HCT116 (cell line): ENCODE measurements around the gene FAIM. TPM values are rescaled to one million over a fixed set of nuclear protein-coding genes. Genes with fewer than 3 reads are reported as not detected.
"Not testable (repeated sequence)": the region's sequence is repeated elsewhere in the genome, so short reads cannot be mapped to it uniquely, and the experiment has no call there.

Experiments
- ATAC-seq: fragments of 200-7000 bp; cut with Tn5 transposase; 2 replicates; pipeline ENCODE4 v1.9.1; 2020; ENCODE audit warnings: mild to moderate bottlenecking, moderate library complexity
- BruUV-seq: library from RNA; stranded (reverse); fragments of 400-500 nt; replicated peaks from 2 replicates; lab custom pipeline; 2021; lab: Mats Ljungman, UMichigan
- CTCF ChIA-PET: fragments of 300-600 bp; sonication (Branson Sonifier 250); formaldehyde crosslinking; loops from one replicate; lab custom pipeline; 2021; ENCODE audit warnings: antibody characterized with exemption; lab: Charles Lee
- POLR2A ChIA-PET: fragments of 300-600, 350-600 bp; sonication (Branson Sonifier 250); formaldehyde crosslinking; loops from one replicate; lab custom pipeline; 2021; ENCODE audit warnings: antibody characterized with exemption; lab: Charles Lee
- RAD21 ChIA-PET, 2 experiments: fragments of 300-600 bp; sonication (Branson Sonifier 250); formaldehyde crosslinking; loops; one replicate each; lab custom pipeline; 2023; ENCODE audit warnings: low total read pairs in 2 of 2; ENCODE audit not compliant: uncharacterized antibody in 2 of 2, unreplicated experiment in 2 of 2, low non-redundant PET in 1 of 2; lab: Charles Lee
- DNase-seq: peaks from one replicate; pipeline ENCODE4 v3.0.0-alpha.2; 2010; ENCODE audit warnings: low read depth, low spot score
- H2AFZ ChIP-seq: fragments of 200-600 bp; shearing (Covaris generic), sonication (generic); 2 replicates; pipeline ENCODE4 v1.6.1; 2017; ENCODE audit warnings: low read depth, mixed run types, mixed read lengths, antibody characterized with exemption, low read length; ENCODE audit not compliant: poor library complexity, severe bottlenecking
- H3K27ac ChIP-seq: 2 replicates; pipeline ENCODE4 v1.5.1; 2012; ENCODE audit warnings: low read depth, low read length
- H3K27me3 ChIP-seq: fragments of 200-600 bp; sonication (generic); 2 replicates; pipeline ENCODE4 v1.6.1; 2016; ENCODE audit warnings: mixed run types, low read length, mixed read lengths; ENCODE audit not compliant: insufficient read depth
- H3K36me3 ChIP-seq, 2 experiments: fragments of 200-500 bp in 1 of 2; fragments of 200-600 bp in 1 of 2; sonication (Bioruptor generic) in 1 of 2; sonication (generic) in 1 of 2; 2 replicates each; pipeline versions ENCODE4 v1.5.1 to v1.6.1; 2014 to 2016; ENCODE audit warnings: low read length in 2 of 2, inconsistent platforms in 1 of 2, mixed read lengths in 1 of 2, mixed run types in 1 of 2; ENCODE audit not compliant: insufficient read depth in 2 of 2, control insufficient read depth in 1 of 2
- H3K4me1 ChIP-seq, 2 experiments: fragments of 200-600 bp in 1 of 2; sonication (generic) in 1 of 2; 2 replicates each; pipeline versions ENCODE4 v1.5.1 to v1.6.1; 2012 to 2017; ENCODE audit warnings: low read length in 2 of 2, inconsistent platforms in 1 of 2, mild to moderate bottlenecking in 1 of 2, mixed read lengths in 1 of 2, mixed run types in 1 of 2, moderate library complexity in 1 of 2; ENCODE audit not compliant: insufficient read depth in 2 of 2, control insufficient read depth in 1 of 2
- H3K4me2 ChIP-seq: fragments of 200-600 bp; sonication (generic); 2 replicates; pipeline ENCODE4 v1.6.1; 2017; ENCODE audit warnings: mixed run types, low read length, mixed read lengths
- H3K4me3 ChIP-seq, 2 experiments: fragments of 200-600 bp in 1 of 2; sonication (generic) in 1 of 2; replicated peaks in 1 of 2; 2 replicates each; pipeline ENCODE4 v1.5.1; 2011 to 2016; ENCODE audit warnings: low read length in 2 of 2, control low read depth in 1 of 2, low read depth in 1 of 2, mild to moderate bottlenecking in 1 of 2, mixed read lengths in 1 of 2, mixed run types in 1 of 2
- H3K79me2 ChIP-seq: fragments of 200-600 bp; sonication (generic); 2 replicates; pipeline ENCODE4 v1.6.1; 2017; ENCODE audit warnings: mild to moderate bottlenecking, mixed run types, low read length, moderate library complexity, mixed read lengths; ENCODE audit not compliant: insufficient read depth
- H3K9ac ChIP-seq: fragments of 200-600 bp; sonication (generic); 2 replicates; pipeline ENCODE4 v1.6.1; 2016; ENCODE audit warnings: low read length, mixed read lengths
- H3K9me2 ChIP-seq: fragments of 200-600 bp; sonication (generic), shearing (Covaris generic); 2 replicates; pipeline ENCODE4 v1.6.1; 2017; ENCODE audit warnings: mixed run types, mild to moderate bottlenecking, moderate library complexity; ENCODE audit not compliant: insufficient read depth
- H3K9me3 ChIP-seq, 2 experiments: fragments of 200-500 bp in 1 of 2; fragments of 200-600 bp in 1 of 2; sonication (Bioruptor generic) in 1 of 2; sonication (generic) in 1 of 2; 2 replicates each; pipeline ENCODE4 v1.6.1; 2014 to 2017; ENCODE audit warnings: low read length in 2 of 2, mixed read lengths in 2 of 2, inconsistent platforms in 1 of 2, low read depth in 1 of 2, mild to moderate bottlenecking in 1 of 2, mixed run types in 1 of 2, moderate library complexity in 1 of 2; ENCODE audit not compliant: control insufficient read depth in 1 of 2, insufficient read depth in 1 of 2
- H4K20me1 ChIP-seq: fragments of 200-600 bp; sonication (generic), shearing (Covaris generic); 2 replicates; pipeline ENCODE4 v1.6.1; 2017; ENCODE audit warnings: mixed run types, mild to moderate bottlenecking, moderate library complexity; ENCODE audit not compliant: insufficient read depth
- CEBPB ChIP-seq: IDR thresholded peaks from 2 replicates; pipeline ENCODE4 v1.6.1; 2012; ENCODE audit warnings: low read depth
- SRF ChIP-seq: IDR thresholded peaks from 2 replicates; pipeline ENCODE4 v1.6.1; 2012; ENCODE audit warnings: low read depth
- intact Hi-C: fragments of 100-400 bp; cut with micrococcal nuclease; formaldehyde crosslinking; loops from 2 replicates; pipeline ENCODE4 v1.10.0; 2022
- total RNA-seq: library from RNA; stranded (reverse); gene quantifications from one replicate; pipeline ENCODE4 v1.2.1, GENCODE V29; 2021; ENCODE audit not compliant: unreplicated experiment

Gene FAIM
- total RNA-seq, 1 experiment from 2014 or later, result 12.2 TPM

- ChIA-PET CTCF (no interaction called here), RAD21 (no interaction called here), POLR2A (no interaction called here)
- no peak for DNase-seq
- H2AFZ ChIP-seq, result no peak overlapping the region
- no peak overlapping the region for H3K4me2 ChIP-seq
- H3K36me3 ChIP-seq, result no peaks in the 10 kb centered on the region; a peak in 1 of 4 replicates
- BruUV-seq, result no TSS peak
- peaks cover 6 to 7% of the 10 kb centered on the region in 2 experiments; a peak in 2 of 4 replicates for H3K9me3 ChIP-seq
- H4K20me1 ChIP-seq, result no peaks in the 10 kb centered on the region
- TF ChIP-seq CEBPB (no peak), SRF (no peak)
- no peaks in the 10 kb centered on the region for H3K9me2 ChIP-seq
- no peak overlapping the region for H3K9ac ChIP-seq
- H3K4me1 ChIP-seq, result no peaks in the 10 kb centered on the region
- no peaks in the 10 kb centered on the region for H3K79me2 ChIP-seq
- ATAC-seq, result no peak
- no peaks in the 10 kb centered on the region for H3K27me3 ChIP-seq
- no peak overlapping the region for H3K27ac ChIP-seq
- no peak overlapping the region for H3K4me3 ChIP-seq
- intact Hi-C loops, result no loop called here
These were observed 48.1 kb upstream of the FAIM start for GRCh38 chr3:138560501-138560900.

GRCh38 chr3:138562902-138563301, 45.7 kb upstream of the FAIM start:
- H3K9ac ChIP-seq, H3K27me3 ChIP-seq, H3K36me3 ChIP-seq, CTCF ChIA-PET, BruUV-seq, H3K79me2 ChIP-seq, H3K4me3 ChIP-seq, POLR2A ChIA-PET, H3K27ac ChIP-seq, intact Hi-C loops, H2AFZ ChIP-seq, ATAC-seq, H4K20me1 ChIP-seq, H3K4me1 ChIP-seq, H3K9me3 ChIP-seq, RAD21 ChIA-PET, DNase-seq, H3K4me2 ChIP-seq, H3K9me2 ChIP-seq: not testable (repeated sequence)

GRCh38 chr3:138566293-138566692, 42.3 kb upstream of the FAIM start:
- H2AFZ ChIP-seq, H4K20me1 ChIP-seq, H3K27ac ChIP-seq, H3K4me1 ChIP-seq, H3K36me3 ChIP-seq, H3K27me3 ChIP-seq, intact Hi-C loops, H3K9me3 ChIP-seq, BruUV-seq, DNase-seq, H3K79me2 ChIP-seq, ATAC-seq, CTCF ChIA-PET, H3K9me2 ChIP-seq, H3K4me2 ChIP-seq, H3K4me3 ChIP-seq, RAD21 ChIA-PET, H3K9ac ChIP-seq, POLR2A ChIA-PET: not testable (repeated sequence)
